Astrocyte of the cerebellum (primary cell): Measurements from ENCODE around the gene NCOA5.

Experiments
- DNase-seq: peaks from one replicate; pipeline ENCODE4 v3.0.0-alpha.2; 2011; ENCODE audit warnings: low read depth
- H3K4me3 ChIP-seq: 2 replicates; pipeline ENCODE4 v1.5.1; 2011; ENCODE audit warnings: mild to moderate bottlenecking, low read depth, low read length, moderate library complexity
- in situ Hi-C: cut with HindIII; loops from 2 replicates; pipeline ENCODE4 v1.10.0; 2017; ENCODE audit warnings: low sequenced_read_pairs
- TF ChIP-seq, protein P1 (sequence below): IDR thresholded peaks from 2 replicates; pipeline ENCODE4 v1.5.1; 2012; ENCODE audit warnings: low read length, low read depth, moderate library complexity, mild to moderate bottlenecking; ENCODE audit errors: missing control alignments

The NCOA5 gene

DNA sequence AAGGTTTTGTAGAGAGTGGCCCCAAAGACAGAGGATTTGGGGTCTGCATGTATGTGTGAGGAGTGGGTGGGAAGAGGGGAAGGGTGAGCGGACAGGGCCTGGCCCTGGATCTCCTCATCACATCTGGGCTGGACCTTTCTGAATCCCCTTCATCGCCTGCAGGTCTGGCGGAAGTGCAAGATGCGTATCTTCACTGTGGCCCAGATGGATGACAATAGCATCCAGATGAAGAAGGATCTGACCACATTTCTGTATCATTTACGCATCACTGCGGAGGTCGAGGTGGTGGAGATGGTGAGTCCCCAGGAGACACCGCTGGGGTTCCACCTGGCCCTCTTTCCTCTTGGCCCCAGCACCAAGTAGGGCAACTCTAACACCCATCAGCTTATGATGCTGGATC lies 36.3 kb downstream of the NCOA5 start:
- TF ChIP-seq, protein P1, sequence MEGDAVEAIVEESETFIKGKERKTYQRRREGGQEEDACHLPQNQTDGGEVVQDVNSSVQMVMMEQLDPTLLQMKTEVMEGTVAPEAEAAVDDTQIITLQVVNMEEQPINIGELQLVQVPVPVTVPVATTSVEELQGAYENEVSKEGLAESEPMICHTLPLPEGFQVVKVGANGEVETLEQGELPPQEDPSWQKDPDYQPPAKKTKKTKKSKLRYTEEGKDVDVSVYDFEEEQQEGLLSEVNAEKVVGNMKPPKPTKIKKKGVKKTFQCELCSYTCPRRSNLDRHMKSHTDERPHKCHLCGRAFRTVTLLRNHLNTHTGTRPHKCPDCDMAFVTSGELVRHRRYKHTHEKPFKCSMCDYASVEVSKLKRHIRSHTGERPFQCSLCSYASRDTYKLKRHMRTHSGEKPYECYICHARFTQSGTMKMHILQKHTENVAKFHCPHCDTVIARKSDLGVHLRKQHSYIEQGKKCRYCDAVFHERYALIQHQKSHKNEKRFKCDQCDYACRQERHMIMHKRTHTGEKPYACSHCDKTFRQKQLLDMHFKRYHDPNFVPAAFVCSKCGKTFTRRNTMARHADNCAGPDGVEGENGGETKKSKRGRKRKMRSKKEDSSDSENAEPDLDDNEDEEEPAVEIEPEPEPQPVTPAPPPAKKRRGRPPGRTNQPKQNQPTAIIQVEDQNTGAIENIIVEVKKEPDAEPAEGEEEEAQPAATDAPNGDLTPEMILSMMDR, result no peak
- no peak for DNase-seq
- no peak overlapping the region for H3K4me3 ChIP-seq
- in situ Hi-C loops, result no loop called here

DNA sequence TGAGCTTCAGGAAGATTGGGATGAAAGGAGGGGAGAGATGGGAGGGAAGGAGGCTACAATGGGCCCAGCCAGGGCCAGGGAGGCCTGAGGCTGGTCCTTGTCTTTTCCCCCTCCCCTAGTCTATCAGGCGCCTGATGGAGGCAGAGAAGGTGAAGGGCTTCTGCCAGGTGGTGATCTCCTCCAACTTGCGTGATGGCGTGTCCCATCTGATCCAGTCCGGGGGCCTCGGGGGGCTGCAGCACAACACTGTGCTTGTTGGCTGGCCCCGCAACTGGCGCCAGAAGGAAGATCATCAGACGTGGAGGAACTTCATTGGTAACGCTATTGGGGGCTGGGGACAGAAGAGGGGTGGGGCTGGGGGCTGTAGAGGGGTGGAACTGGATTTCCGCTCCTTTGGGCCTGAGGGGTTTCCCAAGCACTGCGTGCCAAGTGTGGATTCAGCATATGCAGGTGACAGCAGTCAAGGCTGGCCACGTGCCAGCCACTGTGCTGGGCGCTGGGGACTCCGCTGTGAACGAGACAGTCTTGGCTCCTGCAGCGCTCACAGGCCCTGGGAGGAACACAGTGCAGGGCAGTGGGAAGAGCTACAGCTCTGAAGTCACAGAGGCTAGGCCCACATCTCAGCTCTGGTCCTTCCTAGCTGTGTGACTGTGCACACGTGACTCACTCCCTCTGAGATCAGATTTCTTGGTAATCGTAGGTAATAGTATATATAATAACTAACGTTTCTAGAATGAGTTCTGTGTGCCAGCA lies 38.0 kb downstream of the NCOA5 start:
- H3K4me3 ChIP-seq, result no peak overlapping the region
- in situ Hi-C loops, result no loop called here
- TF ChIP-seq, protein P1, result no peak
- DNase-seq, result no peak

DNA sequence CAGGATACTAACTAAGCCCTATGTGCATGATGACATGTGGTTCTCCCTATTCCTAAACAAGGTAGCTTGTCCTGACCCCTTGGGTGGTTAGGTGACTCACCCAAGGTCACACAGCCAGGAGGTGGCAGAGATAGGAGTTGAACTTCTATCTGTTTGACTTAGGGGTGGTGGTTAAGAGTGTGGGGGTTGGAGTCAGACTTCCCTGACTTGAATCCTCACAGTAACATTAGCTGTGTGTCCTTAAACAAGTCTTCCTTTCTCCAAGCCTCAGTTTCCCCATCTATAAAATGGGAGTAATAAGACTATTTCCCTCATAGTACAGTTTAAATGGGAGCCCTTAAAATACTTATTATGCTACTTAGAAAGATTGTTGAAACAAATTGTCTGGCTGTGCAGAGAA lies 38.9 kb downstream of the NCOA5 start:
- in situ Hi-C loops, result no loop called here
- H3K4me3 ChIP-seq, result no peak overlapping the region
- no peak for DNase-seq
- TF ChIP-seq, protein P1, result no peak

- TF ChIP-seq, protein P1, result no peak
- in situ Hi-C loops, result no loop called here
These were observed 39.3 kb downstream of the NCOA5 start for GRCh38 chr20:46050444-46050843.

GRCh38 chr20:46049815-46050214 lies 39.9 kb downstream of the NCOA5 start:
- no peak for DNase-seq
- no peak overlapping the region for H3K4me3 ChIP-seq
- TF ChIP-seq, protein P1, result no peak
- in situ Hi-C loops, result no loop called here

More at GRCh38 chr20:46050444-46050843, 39.3 kb downstream of the NCOA5 start:
- no peak for DNase-seq
- H3K4me3 ChIP-seq, result no peak overlapping the region

GRCh38 chr20:46049190-46049589 lies 40.6 kb downstream of the NCOA5 start:
- DNase-seq, result no peak
- in situ Hi-C loops, result no loop called here
- no peak overlapping the region for H3K4me3 ChIP-seq
- TF ChIP-seq, protein P1, result no peak
